HFFc6 (cell line): ENCODE data around the gene SMG6. TPM values are rescaled to one million over a fixed set of nuclear protein-coding genes. Genes with fewer than 3 reads are reported as not detected.
A peak's percentile ranks its signal among the peaks of the same experiment; 100 is the strongest.

ENCODE experiments used
- DNase-seq: peaks from one replicate; pipeline ENCODE4 v3.0.0-alpha.2; 2018
- H3K27ac Mint-ChIP-seq: 2 replicates; pipeline ENCODE4 v1.8.0; 2020; ENCODE audit warnings: mild to moderate bottlenecking, mixed read lengths
- H3K27me3 Mint-ChIP-seq: 2 replicates; pipeline ENCODE4 v1.8.0; 2021; ENCODE audit warnings: mild to moderate bottlenecking, moderate library complexity, mixed read lengths; ENCODE audit not compliant: insufficient read depth
- H3K36me3 Mint-ChIP-seq: 2 replicates; pipeline ENCODE4 v1.8.0; 2021; ENCODE audit warnings: low read depth, mixed read lengths
- H3K4me1 Mint-ChIP-seq: 2 replicates; pipeline ENCODE4 v1.8.0; 2020; ENCODE audit warnings: low read depth, mixed read lengths
- H3K4me3 Mint-ChIP-seq: 2 replicates; pipeline ENCODE4 v1.8.0; 2020; ENCODE audit warnings: mild to moderate bottlenecking, moderate library complexity, mixed read lengths
- H3K9me3 Mint-ChIP-seq: 2 replicates; pipeline ENCODE4 v1.8.0; 2020; ENCODE audit warnings: mild to moderate bottlenecking, mixed read lengths
- CTCF ChIP-seq: fragments of 200-600 bp; sonication (generic); IDR thresholded peaks from 2 replicates; pipeline ENCODE4 v1.5.0; 2021; ENCODE audit warnings: antibody characterized with exemption, mild to moderate bottlenecking
- total RNA-seq, 6 experiments: library from RNA; stranded (reverse); fragmentation: NEBNext Ultra II Directional; extraction: Animal tissue kit (Norgen Biotek cat#: 25700); gene quantifications; 2 replicates in 1 of 6; 3 replicates in 5 of 6; pipeline ENCODE4 v1.2.3, GENCODE V29; 2021

Gene SMG6
- total RNA-seq, 6 experiments from 2014 or later, result 29.5 to 37.4 (median 31.8) TPM

- Mint-ChIP-seq H3K27me3 (peaks cover 3% of the 10 kb centered on the region), H3K27ac (peak overlapping the region; percentile 96), H3K4me1 (peaks cover 57% of the 10 kb centered on the region), H3K4me3 (no peak overlapping the region), H3K36me3 (peaks cover 36% of the 10 kb centered on the region), H3K9me3 (no peaks in the 10 kb centered on the region)
- no peak for DNase-seq
- TF ChIP-seq CTCF, result no peak
These were observed 120.2 kb downstream of the SMG6 start for GRCh38 chr17:2183346-2183745.

- no peak for TF ChIP-seq CTCF
- H3K4me1 Mint-ChIP-seq, result peaks cover 71% of the 10 kb centered on the region
- H3K4me3 Mint-ChIP-seq, result peak overlapping the region; percentile 65
- H3K27me3 Mint-ChIP-seq, result no peaks in the 10 kb centered on the region; the same call in 1 of the 2 replicates
- peaks cover 32% of the 10 kb centered on the region for H3K36me3 Mint-ChIP-seq
- no peaks in the 10 kb centered on the region for H3K9me3 Mint-ChIP-seq
- no peak for DNase-seq
- H3K27ac Mint-ChIP-seq, result peak overlapping the region; percentile 96
These were observed 121.6 kb downstream of the SMG6 start for GRCh38 chr17:2181897-2182448.

GRCh38 chr17:2181206-2181896, 122.2 kb downstream of the SMG6 start:
- TF ChIP-seq CTCF, result no peak
- Mint-ChIP-seq H3K27me3 (no peaks in the 10 kb centered on the region; the same call in 1 of the 2 replicates), H3K4me1 (peaks cover 77% of the 10 kb centered on the region), H3K4me3 (peak overlapping the region; percentile 65), H3K27ac (peak overlapping the region; percentile 96), H3K36me3 (peaks cover 27% of the 10 kb centered on the region), H3K9me3 (no peaks in the 10 kb centered on the region)
- DNase-seq, result peak; percentile 92

GRCh38 chr17:2180768-2181167, 122.8 kb downstream of the SMG6 start:
- no peak for TF ChIP-seq CTCF
- Mint-ChIP-seq H3K4me1 (peaks cover 83% of the 10 kb centered on the region), H3K9me3 (no peaks in the 10 kb centered on the region), H3K27me3 (no peaks in the 10 kb centered on the region; the same call in 1 of the 2 replicates), H3K27ac (peak overlapping the region; percentile 96), H3K4me3 (peak overlapping the region; percentile 65), H3K36me3 (peaks cover 22% of the 10 kb centered on the region; the same call in 1 of the 2 replicates)
- no peak for DNase-seq

GRCh38 chr17:2179615-2180295, 123.8 kb downstream of the SMG6 start:
- no peak for TF ChIP-seq CTCF
- 0 out of 2 replicates have a peak, but pooled peaks cover 2% of the 10 kb centered on the region for H3K27me3 Mint-ChIP-seq
- peaks cover 93% of the 10 kb centered on the region for H3K4me1 Mint-ChIP-seq
- H3K9me3 Mint-ChIP-seq, result no peaks in the 10 kb centered on the region
- peaks cover 16% of the 10 kb centered on the region; the same call in 1 of the 2 replicates for H3K36me3 Mint-ChIP-seq
- DNase-seq, result peak; percentile 49
- peak overlapping the region; percentile 96 for H3K27ac Mint-ChIP-seq
- H3K4me3 Mint-ChIP-seq, result peak overlapping the region; percentile 31
